ENCODE measurements around the gene ZNF701. TPM values are rescaled to one million over a fixed set of nuclear protein-coding genes. Genes with fewer than 3 reads are reported as not detected.
A peak's percentile ranks its signal among the peaks of the same experiment; 100 is the strongest.
"Not testable (repeated sequence)": the region's sequence is repeated elsewhere in the genome, so short reads cannot be mapped to it uniquely, and the experiment has no call there.

ZNF701 gene
- total and polyA plus RNA-seq, 4 donors = 5.1 to 26.6 (median 10.9) TPM

DNA sequence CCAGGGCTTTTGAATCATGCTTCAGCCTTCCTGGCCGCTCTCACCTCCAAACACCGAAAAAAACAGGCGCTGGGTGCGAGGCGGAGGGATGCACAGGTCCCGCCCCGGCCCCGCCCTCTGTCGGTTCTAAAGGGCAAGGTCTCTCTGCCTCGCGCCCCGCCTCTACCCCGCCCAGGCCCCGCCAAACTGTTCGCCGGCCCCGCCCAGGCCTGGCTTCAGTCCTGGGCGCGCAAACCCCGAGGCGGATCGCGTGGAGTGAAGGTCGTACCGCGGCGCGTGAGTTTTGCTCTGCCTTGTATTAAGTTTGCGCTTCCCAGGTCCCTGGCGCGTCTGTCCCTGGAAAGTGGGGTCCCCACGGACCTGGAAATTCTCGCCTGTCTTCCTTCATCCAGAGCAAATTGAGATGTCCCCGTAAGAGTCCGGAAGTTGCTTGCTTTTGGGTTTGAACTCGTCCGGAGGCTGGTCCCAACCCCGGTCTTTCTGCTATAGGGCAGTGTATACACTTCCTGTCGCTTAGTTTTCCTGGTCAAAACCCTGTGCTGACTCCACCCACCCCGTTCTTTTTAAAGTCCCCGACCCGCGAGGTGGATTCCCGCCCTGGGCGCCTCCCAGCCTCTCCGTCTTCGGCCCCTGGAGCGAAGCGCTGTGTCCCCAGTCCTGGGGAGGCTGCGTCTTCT lies 34.2 kb upstream of the ZNF701 start:
- no peaks in the 10 kb centered on the region for H3K27me3 ChIP-seq (ENCODE audit: control insufficient read depth in 1 of 2, insufficient read depth in 2 of 2, low read length in 1 of 2)
- 1 to 3% methylated on average over 50 of the region's 50 CpGs for WGBS, 2 donors
- H3K9me3 ChIP-seq (ENCODE audit: control insufficient read depth, low read length) = no peaks in the 10 kb centered on the region
- intact Hi-C loops (cut with DNase I) = no loop called here
- H3K36me3 ChIP-seq (ENCODE audit: control insufficient read depth in 1 of 2, insufficient read depth in 2 of 2, low read length in 1 of 2) = no peaks in the 10 kb centered on the region
- H3K4me3 ChIP-seq (ENCODE audit: low read length in 2 of 2) = peak overlapping the region; percentile 24 to 67
- peak overlapping the region in 1 of 2 donors; percentile 33 for H3K27ac ChIP-seq (ENCODE audit: low read depth in 1 of 2, low read length in 2 of 2)
- H3K4me1 ChIP-seq (ENCODE audit: control insufficient read depth in 1 of 2, insufficient read depth in 2 of 2, low read length in 2 of 2) = no peaks in the 10 kb centered on the region
- ATAC-seq (ENCODE audit: low FRiP score) (peak; percentile 96), DNase-seq (peak; percentile 93 to 97)

DNA sequence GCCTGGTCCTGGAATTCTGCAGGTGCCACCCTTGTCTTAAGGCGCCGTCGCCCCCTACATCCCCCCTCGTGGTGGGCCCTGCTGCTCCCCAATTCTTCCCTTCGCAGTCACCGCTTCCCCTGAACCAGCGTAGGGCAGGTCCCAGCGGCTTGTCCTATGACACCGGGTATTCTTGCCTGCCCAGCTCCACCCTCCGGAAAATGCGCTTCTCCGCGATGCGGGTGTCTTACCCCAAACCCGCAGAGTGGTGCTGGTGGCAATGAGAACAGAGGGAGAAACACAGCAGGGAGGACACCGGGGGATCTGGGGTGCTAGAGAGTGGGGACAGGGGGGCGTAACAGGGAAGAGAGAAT lies 33.7 kb upstream of the ZNF701 start:
- DNase-seq (peak in 1 of 2 donors; percentile 80), ATAC-seq (ENCODE audit: low FRiP score) (peak; percentile 63)
- intact Hi-C loops (cut with DNase I) = no loop called here

DNA sequence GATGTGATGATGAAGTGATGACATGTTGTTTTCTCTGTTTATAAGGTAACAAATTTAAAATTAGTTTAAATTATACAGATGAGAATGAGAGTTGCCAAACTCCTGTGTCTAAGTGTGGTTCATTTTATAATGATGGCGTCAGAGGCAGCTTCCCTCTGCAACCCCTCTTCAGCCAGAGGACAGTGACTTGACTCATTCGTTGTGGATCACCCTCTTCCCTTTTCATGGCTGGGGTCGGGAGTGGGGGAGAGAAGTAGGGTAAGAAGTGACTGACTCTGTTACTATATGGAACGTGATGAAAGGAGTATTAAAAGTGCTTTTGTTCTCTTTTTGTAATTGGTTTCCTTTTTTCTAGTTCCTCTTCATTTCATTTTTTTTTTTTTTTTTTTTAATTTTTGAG lies 31.3 kb upstream of the ZNF701 start:
- H3K27me3 ChIP-seq (ENCODE audit: control insufficient read depth in 1 of 2, insufficient read depth in 2 of 2, low read length in 1 of 2); H3K4me3 ChIP-seq (ENCODE audit: low read length in 2 of 2); H3K27ac ChIP-seq (ENCODE audit: low read depth in 1 of 2, low read length in 2 of 2); H3K4me1 ChIP-seq (ENCODE audit: control insufficient read depth in 1 of 2, insufficient read depth in 2 of 2, low read length in 2 of 2); H3K9me3 ChIP-seq (ENCODE audit: control insufficient read depth, low read length); intact Hi-C loops (cut with DNase I); DNase-seq; H3K36me3 ChIP-seq (ENCODE audit: control insufficient read depth in 1 of 2, insufficient read depth in 2 of 2, low read length in 1 of 2); ATAC-seq (ENCODE audit: low FRiP score): not testable (repeated sequence)
- WGBS, 2 donors = 83 to 86% methylated on average over 4 of the region's 4 CpGs

More for the DNA sequence above, 33.7 kb upstream of the ZNF701 start:
- no peaks in the 10 kb centered on the region for H3K36me3 ChIP-seq (ENCODE audit: control insufficient read depth in 1 of 2, insufficient read depth in 2 of 2, low read length in 1 of 2)
- no peaks in the 10 kb centered on the region for H3K4me1 ChIP-seq (ENCODE audit: control insufficient read depth in 1 of 2, insufficient read depth in 2 of 2, low read length in 2 of 2)
- H3K27ac ChIP-seq (ENCODE audit: low read depth in 1 of 2, low read length in 2 of 2) = peak overlapping the region in 1 of 2 donors; percentile 8
- peak overlapping the region; percentile 24 to 67 for H3K4me3 ChIP-seq (ENCODE audit: low read length in 2 of 2)
- H3K27me3 ChIP-seq (ENCODE audit: control insufficient read depth in 1 of 2, insufficient read depth in 2 of 2, low read length in 1 of 2) = no peaks in the 10 kb centered on the region
- no peaks in the 10 kb centered on the region for H3K9me3 ChIP-seq (ENCODE audit: control insufficient read depth, low read length)
- 2 to 3% methylated on average over 17 of the region's 17 CpGs for WGBS, 2 donors

DNA sequence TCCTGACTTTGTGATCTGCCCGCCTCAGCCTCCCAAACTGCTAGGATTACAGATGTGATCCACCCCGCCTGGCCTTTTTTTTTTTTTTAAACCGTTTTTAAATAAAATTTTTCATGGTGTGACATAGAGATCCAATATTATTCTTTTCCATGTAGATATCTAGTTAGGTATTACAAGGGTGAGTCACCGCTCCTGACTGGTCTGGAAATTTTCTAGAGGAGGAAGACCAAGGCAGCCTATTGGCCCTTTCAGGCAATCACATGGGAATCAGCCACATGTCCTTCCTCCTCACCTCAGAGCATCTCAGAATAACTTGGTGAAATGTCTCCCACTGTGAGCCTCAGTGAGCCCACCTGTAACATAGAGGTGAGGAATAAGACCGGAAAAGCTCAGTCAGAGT lies 28.9 kb upstream of the ZNF701 start:
- H3K4me3 ChIP-seq (ENCODE audit: low read length in 2 of 2); H3K36me3 ChIP-seq (ENCODE audit: control insufficient read depth in 1 of 2, insufficient read depth in 2 of 2, low read length in 1 of 2); H3K27ac ChIP-seq (ENCODE audit: low read depth in 1 of 2, low read length in 2 of 2); intact Hi-C loops (cut with DNase I); H3K9me3 ChIP-seq (ENCODE audit: control insufficient read depth, low read length); H3K27me3 ChIP-seq (ENCODE audit: control insufficient read depth in 1 of 2, insufficient read depth in 2 of 2, low read length in 1 of 2); DNase-seq; H3K4me1 ChIP-seq (ENCODE audit: control insufficient read depth in 1 of 2, insufficient read depth in 2 of 2, low read length in 2 of 2); ATAC-seq (ENCODE audit: low FRiP score): not testable (repeated sequence)
- 92 to 94% methylated on average over 5 of the region's 5 CpGs for WGBS, 2 donors

DNA sequence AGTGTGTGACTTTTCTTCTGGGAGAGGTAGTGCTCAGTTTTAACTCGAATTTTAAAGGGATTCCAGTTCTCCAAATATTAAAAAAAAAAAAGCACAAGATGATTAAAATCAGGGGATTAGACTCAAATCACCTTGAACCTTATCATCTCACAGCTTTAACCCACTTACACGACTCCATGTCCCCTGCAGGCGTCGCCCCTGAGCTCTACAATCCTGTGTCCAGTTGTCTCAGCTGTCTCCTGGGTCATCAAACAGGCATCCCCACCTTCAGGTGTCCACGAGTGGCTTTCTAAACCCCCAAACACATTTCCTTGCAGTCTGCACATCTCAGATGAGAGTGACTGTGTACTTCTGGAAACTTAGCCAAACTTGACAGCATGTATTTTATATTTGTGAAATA lies 28.5 kb upstream of the ZNF701 start:
- Histone ChIP-seq H3K9me3 (ENCODE audit: control insufficient read depth, low read length) (peaks cover 3% of the 10 kb centered on the region), H3K27me3 (ENCODE audit: control insufficient read depth in 1 of 2, insufficient read depth in 2 of 2, low read length in 1 of 2) (no peaks in the 10 kb centered on the region), H3K36me3 (ENCODE audit: control insufficient read depth in 1 of 2, insufficient read depth in 2 of 2, low read length in 1 of 2) (peaks cover 0 to 8% of the 10 kb centered on the region in 2 donors), H3K27ac (ENCODE audit: low read depth in 1 of 2, low read length in 2 of 2) (no peak overlapping the region), H3K4me1 (ENCODE audit: control insufficient read depth in 1 of 2, insufficient read depth in 2 of 2, low read length in 2 of 2) (no peaks in the 10 kb centered on the region), H3K4me3 (ENCODE audit: low read length in 2 of 2) (no peak overlapping the region)
- DNase-seq (no peak), ATAC-seq (ENCODE audit: low FRiP score) (no peak)
- intact Hi-C loops (cut with DNase I) = no loop called here
- WGBS, 2 donors = 85 to 86% methylated on average over 5 of the region's 5 CpGs

DNA sequence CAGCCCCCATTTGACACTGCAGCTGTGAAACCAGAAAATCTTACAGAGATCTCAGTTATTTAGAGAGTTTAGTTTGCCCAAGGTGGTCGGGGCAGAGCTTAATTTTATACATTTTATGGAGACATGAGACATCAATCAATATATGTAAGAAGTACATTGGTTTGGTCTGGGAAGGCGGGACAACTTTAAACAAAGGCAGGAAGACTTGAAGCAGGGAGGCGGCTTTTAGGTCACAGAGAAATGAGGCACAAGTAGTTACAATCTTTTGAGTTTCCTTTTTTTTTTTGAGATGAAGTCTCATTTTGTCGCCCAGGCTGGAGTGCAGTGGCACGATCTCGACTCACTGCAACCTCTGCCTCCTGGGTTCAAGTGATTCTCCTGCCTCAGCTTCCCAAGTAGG lies 27.5 kb upstream of the ZNF701 start:
- H3K27ac ChIP-seq (ENCODE audit: low read depth in 1 of 2, low read length in 2 of 2); ATAC-seq (ENCODE audit: low FRiP score); H3K4me3 ChIP-seq (ENCODE audit: low read length in 2 of 2); DNase-seq; intact Hi-C loops (cut with DNase I); H3K4me1 ChIP-seq (ENCODE audit: control insufficient read depth in 1 of 2, insufficient read depth in 2 of 2, low read length in 2 of 2); H3K9me3 ChIP-seq (ENCODE audit: control insufficient read depth, low read length); H3K36me3 ChIP-seq (ENCODE audit: control insufficient read depth in 1 of 2, insufficient read depth in 2 of 2, low read length in 1 of 2); H3K27me3 ChIP-seq (ENCODE audit: control insufficient read depth in 1 of 2, insufficient read depth in 2 of 2, low read length in 1 of 2): not testable (repeated sequence)
- WGBS, 2 donors = 87 to 91% methylated on average over 6 of the region's 6 CpGs

DNA sequence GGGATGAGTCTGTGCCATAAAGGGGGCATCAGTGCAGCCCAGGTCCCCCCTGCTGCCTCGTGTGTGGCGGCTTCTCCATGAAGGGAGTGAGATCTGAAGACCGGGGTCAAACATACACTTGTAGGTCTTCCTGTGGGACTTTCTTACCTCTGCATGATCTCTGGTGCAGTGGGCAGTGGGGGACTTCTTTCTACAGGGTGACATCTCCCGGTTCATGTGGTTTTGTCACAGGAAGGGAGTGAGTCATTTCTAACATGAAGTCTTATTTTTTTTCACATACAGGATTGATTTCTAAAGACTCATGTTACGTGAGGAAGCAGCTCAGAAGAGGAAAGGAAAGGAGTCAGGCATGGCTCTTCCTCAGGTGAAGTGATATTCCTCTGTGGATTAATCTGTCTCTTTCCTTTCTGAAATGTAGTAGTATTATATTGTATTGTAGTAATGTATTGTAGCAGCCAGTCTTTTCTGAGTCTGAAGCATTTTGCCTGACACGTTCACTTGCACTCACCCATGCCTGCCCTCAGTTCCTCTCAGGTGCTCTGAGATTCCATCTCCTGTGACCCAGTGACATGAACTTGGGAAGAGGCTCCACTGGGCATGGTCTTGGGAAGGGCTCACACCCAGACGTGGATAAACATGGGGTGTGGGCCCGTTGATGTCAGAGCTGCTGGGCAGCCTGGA lies 27.0 kb upstream of the ZNF701 start:
- intact Hi-C loops (cut with DNase I) = no loop called here
- H3K4me3 ChIP-seq (ENCODE audit: low read length in 2 of 2) = no peak overlapping the region
- no peaks in the 10 kb centered on the region for H3K4me1 ChIP-seq (ENCODE audit: control insufficient read depth in 1 of 2, insufficient read depth in 2 of 2, low read length in 2 of 2)
- H3K36me3 ChIP-seq (ENCODE audit: control insufficient read depth in 1 of 2, insufficient read depth in 2 of 2, low read length in 1 of 2) = peaks cover 0 to 8% of the 10 kb centered on the region in 2 donors
- 82 to 83% methylated on average over 8 of the region's 8 CpGs for WGBS, 2 donors
- no peak for DNase-seq
- no peaks in the 10 kb centered on the region for H3K27me3 ChIP-seq (ENCODE audit: control insufficient read depth in 1 of 2, insufficient read depth in 2 of 2, low read length in 1 of 2)
- no peak for ATAC-seq (ENCODE audit: low FRiP score)
- no peak overlapping the region for H3K27ac ChIP-seq (ENCODE audit: low read depth in 1 of 2, low read length in 2 of 2)
- peaks cover 3% of the 10 kb centered on the region for H3K9me3 ChIP-seq (ENCODE audit: control insufficient read depth, low read length)

DNA sequence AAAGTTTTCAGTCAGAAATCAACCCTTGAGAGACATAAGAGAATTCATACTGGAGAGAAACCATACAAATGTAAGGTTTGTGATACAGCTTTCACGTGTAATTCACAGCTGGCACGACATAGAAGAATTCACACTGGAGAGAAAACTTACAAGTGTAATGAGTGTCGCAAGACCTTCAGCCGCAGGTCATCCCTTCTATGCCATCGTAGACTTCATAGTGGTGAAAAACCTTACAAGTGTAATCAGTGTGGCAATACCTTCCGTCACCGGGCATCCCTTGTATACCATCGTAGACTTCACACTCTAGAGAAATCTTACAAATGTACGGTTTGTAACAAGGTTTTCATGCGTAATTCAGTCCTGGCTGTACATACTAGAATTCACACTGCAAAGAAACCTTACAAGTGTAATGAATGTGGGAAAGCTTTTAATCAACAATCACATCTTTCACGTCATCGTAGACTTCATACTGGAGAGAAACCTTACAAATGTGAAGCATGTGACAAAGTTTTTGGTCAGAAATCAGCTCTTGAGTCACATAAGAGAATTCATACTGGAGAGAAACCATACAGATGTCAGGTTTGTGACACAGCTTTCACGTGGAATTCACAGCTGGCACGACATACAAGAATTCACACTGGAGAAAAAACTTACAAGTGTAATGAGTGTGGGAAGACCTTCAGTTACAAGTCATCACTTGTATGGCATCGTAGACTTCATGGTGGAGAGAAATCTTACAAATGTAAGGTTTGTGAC lies 15.7 kb upstream of the ZNF701 start:
- H3K4me3 ChIP-seq (ENCODE audit: low read length in 2 of 2) = no peak overlapping the region
- DNase-seq (no peak), ATAC-seq (ENCODE audit: low FRiP score) (no peak)
- H3K36me3 ChIP-seq (ENCODE audit: control insufficient read depth in 1 of 2, insufficient read depth in 2 of 2, low read length in 1 of 2) = peaks cover 18 to 22% of the 10 kb centered on the region in 2 donors
- intact Hi-C loops (cut with DNase I) = no loop called here
- 98% methylated on average over 15 of the region's 15 CpGs for WGBS, 2 donors
- no peaks in the 10 kb centered on the region for H3K27me3 ChIP-seq (ENCODE audit: control insufficient read depth in 1 of 2, insufficient read depth in 2 of 2, low read length in 1 of 2)
- peaks cover 21% of the 10 kb centered on the region for H3K9me3 ChIP-seq (ENCODE audit: control insufficient read depth, low read length)
- no peaks in the 10 kb centered on the region for H3K4me1 ChIP-seq (ENCODE audit: control insufficient read depth in 1 of 2, insufficient read depth in 2 of 2, low read length in 2 of 2)
- no peak overlapping the region for H3K27ac ChIP-seq (ENCODE audit: low read depth in 1 of 2, low read length in 2 of 2)
